ENCODE data around the gene MACROD1.

MACROD1 gene

DNA sequence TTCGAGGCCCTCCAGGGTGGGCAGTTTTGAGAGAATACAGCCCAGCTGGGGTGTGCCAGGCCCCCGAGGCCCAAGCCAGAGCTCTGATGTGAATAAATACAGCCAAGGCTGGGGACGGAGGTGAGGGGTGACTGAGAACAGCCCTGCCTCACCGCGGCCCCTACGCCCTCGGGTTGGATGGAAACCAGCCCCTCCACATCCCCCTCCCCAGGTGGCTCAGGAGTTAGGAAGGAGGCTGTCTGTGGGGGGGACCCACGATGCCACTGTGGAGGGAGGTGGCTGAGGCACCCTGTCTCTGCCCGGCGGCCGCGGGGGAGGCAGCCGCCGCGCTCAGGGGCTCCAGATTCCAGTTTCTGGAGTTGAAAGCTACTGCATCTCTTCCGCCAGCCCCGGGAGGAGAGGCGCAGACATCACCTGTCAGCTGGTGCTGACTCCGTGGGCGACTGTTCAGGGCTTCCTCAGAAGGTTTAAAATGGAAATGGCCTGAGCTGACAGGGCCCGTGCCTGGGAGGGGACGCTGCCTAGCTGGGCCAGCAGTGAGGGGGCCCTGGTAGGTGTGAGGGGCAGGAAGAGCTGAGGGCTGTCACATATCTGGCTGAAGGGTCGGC, 128.8 kb downstream of the MACROD1 start:
- no peak overlapping the region for H3K4me3 ChIP-seq (ENCODE audit: low read length)
- no peak overlapping the region for H3K9ac ChIP-seq (ENCODE audit: low read depth, low read length)
- no peak overlapping the region for H3K4me2 ChIP-seq (ENCODE audit: low read length)
- no peaks in the 10 kb centered on the region for H3K36me3 ChIP-seq (ENCODE audit: insufficient read depth, low read length)
- no peaks in the 10 kb centered on the region for H3K9me3 ChIP-seq (replicated peaks; ENCODE audit: low read length)
- no peaks in the 10 kb centered on the region for H3K4me1 ChIP-seq (ENCODE audit: control insufficient read depth, insufficient read depth, low read length)
- peaks cover 11% of the 10 kb centered on the region for H3K27me3 ChIP-seq (ENCODE audit: control insufficient read depth, insufficient read depth, low read length)

DNA sequence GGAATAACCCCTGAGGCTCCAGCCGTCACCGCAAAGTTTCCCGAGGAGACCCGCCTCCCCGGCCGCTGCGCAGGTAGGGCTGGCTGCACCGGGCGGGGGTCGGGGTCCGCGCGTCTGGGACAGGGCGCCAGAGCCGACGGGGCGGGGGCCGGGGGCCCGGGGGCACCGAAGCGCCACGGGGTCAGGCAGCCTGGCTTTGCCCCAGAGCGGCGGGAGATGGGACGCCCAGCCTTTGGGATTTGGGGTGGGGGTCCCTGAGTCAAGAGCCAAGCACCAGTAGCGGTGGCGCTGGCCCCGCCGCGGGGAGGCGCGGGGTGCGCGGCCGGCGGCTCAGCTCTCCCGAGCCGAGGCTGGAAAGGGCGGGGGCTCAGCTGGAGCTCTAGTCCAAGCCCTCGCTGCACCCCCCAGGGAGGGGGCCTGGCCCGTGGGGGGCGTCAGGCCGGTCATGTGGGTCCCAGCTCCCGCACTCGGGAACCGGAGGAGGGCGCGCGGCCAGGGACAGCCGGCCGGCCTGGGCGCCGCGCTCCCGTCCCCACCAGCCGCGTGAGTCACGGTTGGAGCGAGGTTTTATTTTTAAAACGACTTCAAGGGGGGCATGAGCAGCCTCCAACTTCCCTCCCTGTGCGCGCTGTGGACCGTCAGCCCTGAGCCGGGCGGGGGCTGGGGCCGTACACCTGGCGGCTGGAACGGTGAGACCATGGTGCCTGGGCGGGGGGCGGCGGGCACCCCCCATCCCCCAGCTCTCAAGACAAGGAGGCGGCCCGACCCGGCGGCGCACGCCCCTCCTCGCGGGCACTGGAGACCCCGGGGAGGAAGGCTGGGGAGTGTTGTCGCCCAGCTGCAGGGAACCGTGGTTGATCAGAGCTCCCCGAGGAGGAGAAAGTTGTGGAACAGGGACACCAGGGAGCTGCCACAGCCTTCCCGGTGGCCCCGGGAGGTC, 129.6 kb downstream of the MACROD1 start:
- H3K27me3 ChIP-seq (ENCODE audit: control insufficient read depth, insufficient read depth, low read length) = peaks cover 11% of the 10 kb centered on the region
- H3K9me3 ChIP-seq (replicated peaks; ENCODE audit: low read length) = no peaks in the 10 kb centered on the region
- no peaks in the 10 kb centered on the region for H3K36me3 ChIP-seq (ENCODE audit: insufficient read depth, low read length)
- H3K4me2 ChIP-seq (ENCODE audit: low read length) = peak overlapping the region; percentile 87
- H3K4me1 ChIP-seq (ENCODE audit: control insufficient read depth, insufficient read depth, low read length) = no peaks in the 10 kb centered on the region
- H3K9ac ChIP-seq (ENCODE audit: low read depth, low read length) = no peak overlapping the region
- H3K4me3 ChIP-seq (ENCODE audit: low read length) = peak overlapping the region; percentile 64

DNA sequence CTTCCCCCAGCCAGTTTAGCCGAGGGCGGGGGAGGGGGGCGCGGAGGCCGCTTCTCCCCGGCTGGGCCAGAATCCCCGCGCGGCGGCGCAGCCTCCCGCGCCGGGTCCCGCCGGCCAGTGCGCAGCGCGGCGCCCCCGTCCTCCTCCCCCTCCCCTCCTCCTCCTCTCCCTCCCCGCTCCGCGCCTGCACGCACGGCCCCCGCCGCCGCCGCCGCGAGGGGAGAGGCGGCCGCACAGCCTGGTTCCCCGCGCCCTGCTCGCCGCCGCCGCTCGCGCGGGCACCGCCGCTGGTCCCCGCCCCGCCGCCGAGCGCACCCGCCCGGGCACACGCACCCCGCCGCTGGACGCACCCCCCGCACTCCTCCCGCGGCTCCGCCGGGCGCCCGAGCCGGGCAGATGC, 130.3 kb downstream of the MACROD1 start, which contains the start of gene FLRT1:
FLRT1 (plus strand) TSS at position 356 of the 400 bp plus-strand sequence. CDS start 80,337 bp downstream, outside the sequence.
- H3K9ac ChIP-seq (ENCODE audit: low read depth, low read length) = no peak within 1 kb of the TSS
- no peaks in the 10 kb centered on the region for H3K36me3 ChIP-seq (ENCODE audit: insufficient read depth, low read length)
- H3K27me3 ChIP-seq (ENCODE audit: control insufficient read depth, insufficient read depth, low read length) = peaks cover 11% of the 10 kb centered on the region
- H3K4me2 ChIP-seq (ENCODE audit: low read length) = peak within 1 kb of the TSS; percentile 87
- no peaks in the 10 kb centered on the region for H3K4me1 ChIP-seq (ENCODE audit: control insufficient read depth, insufficient read depth, low read length)
- H3K9me3 ChIP-seq (replicated peaks; ENCODE audit: low read length) = no peaks in the 10 kb centered on the region
- peak within 1 kb of the TSS; percentile 64 for H3K4me3 ChIP-seq (ENCODE audit: low read length)

DNA sequence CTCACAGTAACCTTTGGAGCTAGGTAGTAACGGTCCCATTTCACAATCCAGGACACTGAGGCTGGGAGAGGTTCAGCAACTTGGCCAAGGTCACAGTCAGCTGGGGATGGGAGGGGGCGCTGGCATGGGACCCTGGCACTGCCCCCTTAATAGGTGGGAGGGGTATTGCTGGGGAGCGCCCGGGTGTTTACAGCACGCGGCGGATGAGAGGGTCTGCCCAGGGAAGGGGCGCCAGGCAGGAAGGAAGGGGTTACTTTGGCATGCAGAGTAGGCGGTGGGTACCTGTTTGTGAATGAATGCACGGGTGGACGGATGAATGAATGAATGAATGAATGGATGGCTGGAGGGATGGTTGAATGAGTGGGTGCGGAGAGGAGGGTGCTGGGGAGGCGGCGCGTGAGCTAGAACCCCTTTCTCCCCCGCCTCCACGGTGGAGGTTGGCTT, 130.8 kb downstream of the MACROD1 start:
- no peak overlapping the region for H3K9ac ChIP-seq (ENCODE audit: low read depth, low read length)
- H3K4me1 ChIP-seq (ENCODE audit: control insufficient read depth, insufficient read depth, low read length) = no peaks in the 10 kb centered on the region
- peaks cover 11% of the 10 kb centered on the region for H3K27me3 ChIP-seq (ENCODE audit: control insufficient read depth, insufficient read depth, low read length)
- H3K4me3 ChIP-seq (ENCODE audit: low read length) = no peak overlapping the region
- H3K4me2 ChIP-seq (ENCODE audit: low read length) = peak overlapping the region; percentile 52
- H3K36me3 ChIP-seq (ENCODE audit: insufficient read depth, low read length) = no peaks in the 10 kb centered on the region
- no peaks in the 10 kb centered on the region for H3K9me3 ChIP-seq (replicated peaks; ENCODE audit: low read length)

DNA sequence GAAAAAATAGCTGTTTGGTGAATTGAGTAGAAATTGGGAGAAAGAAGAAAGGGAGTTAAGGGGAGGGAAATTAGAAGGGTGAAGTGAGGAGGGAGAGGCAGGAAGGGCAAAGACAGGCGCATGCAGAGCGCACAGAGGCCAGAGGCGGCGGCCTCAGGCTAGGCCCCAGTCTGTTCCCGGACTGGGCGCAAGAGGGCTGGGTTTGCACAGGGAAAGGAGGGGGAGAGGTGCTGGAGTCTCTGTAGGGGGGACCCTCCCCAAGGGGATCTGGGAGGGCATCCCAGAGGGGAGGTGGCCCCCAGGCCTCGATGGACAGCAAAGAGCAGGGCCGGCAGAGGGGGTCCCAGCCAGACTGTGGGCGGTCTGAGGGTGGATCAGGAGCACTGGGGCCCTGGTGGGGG, 131.5 kb downstream of the MACROD1 start:
- H3K4me3 ChIP-seq (ENCODE audit: low read length) = no peak overlapping the region
- no peak overlapping the region for H3K9ac ChIP-seq (ENCODE audit: low read depth, low read length)
- no peaks in the 10 kb centered on the region for H3K36me3 ChIP-seq (ENCODE audit: insufficient read depth, low read length)
- H3K27me3 ChIP-seq (ENCODE audit: control insufficient read depth, insufficient read depth, low read length) = peaks cover 11% of the 10 kb centered on the region
- H3K4me1 ChIP-seq (ENCODE audit: control insufficient read depth, insufficient read depth, low read length) = no peaks in the 10 kb centered on the region
- H3K9me3 ChIP-seq (replicated peaks; ENCODE audit: low read length) = no peaks in the 10 kb centered on the region
- no peak overlapping the region for H3K4me2 ChIP-seq (ENCODE audit: low read length)

DNA sequence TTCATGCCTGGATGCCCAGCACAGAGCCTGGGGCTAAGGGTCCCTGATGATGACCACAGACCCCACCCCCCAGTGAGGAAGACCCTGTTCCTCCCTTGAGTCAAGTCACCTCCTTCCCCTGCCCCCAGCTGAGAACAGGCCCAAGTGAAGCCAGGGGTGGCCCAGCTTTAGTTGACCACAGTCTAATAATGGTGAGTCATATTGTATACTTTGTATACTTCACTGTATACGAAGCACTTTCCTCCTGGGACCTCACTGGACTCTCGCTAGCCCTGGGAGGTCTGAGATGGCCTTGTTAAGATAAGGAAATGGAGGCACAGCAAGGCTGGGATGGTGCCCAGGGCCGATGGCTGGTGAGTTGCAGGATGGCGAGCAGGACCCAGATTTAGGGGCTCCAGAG, 133.9 kb downstream of the MACROD1 start:
- H3K4me3 ChIP-seq (ENCODE audit: low read length) = no peak overlapping the region
- no peaks in the 10 kb centered on the region for H3K4me1 ChIP-seq (ENCODE audit: control insufficient read depth, insufficient read depth, low read length)
- H3K9me3 ChIP-seq (replicated peaks; ENCODE audit: low read length) = no peaks in the 10 kb centered on the region
- H3K27me3 ChIP-seq (ENCODE audit: control insufficient read depth, insufficient read depth, low read length) = peaks cover 11% of the 10 kb centered on the region
- no peak overlapping the region for H3K9ac ChIP-seq (ENCODE audit: low read depth, low read length)
- no peaks in the 10 kb centered on the region for H3K36me3 ChIP-seq (ENCODE audit: insufficient read depth, low read length)
- H3K4me2 ChIP-seq (ENCODE audit: low read length) = no peak overlapping the region

DNA sequence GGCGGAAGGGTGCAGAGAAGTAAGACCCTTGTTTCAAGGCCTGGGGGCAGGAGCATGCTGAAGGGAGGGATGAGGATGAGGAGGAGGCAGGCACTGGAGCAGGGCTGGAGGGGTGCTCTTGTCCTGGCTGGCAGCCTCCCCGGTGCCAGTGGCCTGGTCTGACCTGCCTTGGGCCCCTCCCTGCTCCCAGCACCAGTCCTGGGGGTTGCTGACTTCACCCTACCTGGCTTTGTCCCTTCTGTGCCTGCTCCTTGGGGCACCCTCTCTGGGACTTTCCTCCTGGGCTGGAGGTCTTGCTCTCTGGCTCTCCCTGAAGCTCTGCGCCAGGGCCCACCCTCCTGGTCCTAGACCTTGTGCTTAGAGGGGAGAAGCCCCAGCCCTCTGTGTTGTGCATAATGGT, 134.9 kb downstream of the MACROD1 start:
- Histone ChIP-seq H3K9ac (ENCODE audit: low read depth, low read length) (no peak overlapping the region), H3K4me3 (ENCODE audit: low read length) (no peak overlapping the region), H3K4me1 (ENCODE audit: control insufficient read depth, insufficient read depth, low read length) (no peaks in the 10 kb centered on the region), H3K36me3 (ENCODE audit: insufficient read depth, low read length) (no peaks in the 10 kb centered on the region), H3K4me2 (ENCODE audit: low read length) (no peak overlapping the region), H3K9me3 (replicated peaks; ENCODE audit: low read length) (no peaks in the 10 kb centered on the region), H3K27me3 (ENCODE audit: control insufficient read depth, insufficient read depth, low read length) (peaks cover 11% of the 10 kb centered on the region)

DNA sequence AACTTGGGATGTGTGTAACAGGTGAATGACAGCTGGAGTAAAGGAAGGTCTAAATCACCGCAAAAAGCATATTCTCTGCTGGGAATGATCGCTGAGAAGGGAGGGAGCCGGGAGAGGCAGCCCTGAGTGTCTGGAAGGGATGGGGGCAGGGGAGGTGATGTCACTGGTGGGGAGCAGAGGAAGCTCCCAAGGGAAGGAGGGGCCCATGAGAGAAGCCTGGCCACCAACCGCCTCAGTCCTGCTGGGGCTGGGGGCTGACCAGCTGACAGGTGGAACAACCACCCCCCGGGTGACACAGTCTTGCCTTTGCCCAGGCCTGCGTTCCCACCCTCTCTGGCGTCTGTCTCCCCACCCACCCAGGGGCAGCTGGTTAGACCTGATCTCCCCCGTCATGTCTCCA, 136.1 kb downstream of the MACROD1 start:
- H3K36me3 ChIP-seq (ENCODE audit: insufficient read depth, low read length) = no peaks in the 10 kb centered on the region
- no peak overlapping the region for H3K9ac ChIP-seq (ENCODE audit: low read depth, low read length)
- no peaks in the 10 kb centered on the region for H3K9me3 ChIP-seq (replicated peaks; ENCODE audit: low read length)
- H3K4me3 ChIP-seq (ENCODE audit: low read length) = no peak overlapping the region
- peaks cover 5% of the 10 kb centered on the region for H3K27me3 ChIP-seq (ENCODE audit: control insufficient read depth, insufficient read depth, low read length)
- H3K4me1 ChIP-seq (ENCODE audit: control insufficient read depth, insufficient read depth, low read length) = no peaks in the 10 kb centered on the region
- H3K4me2 ChIP-seq (ENCODE audit: low read length) = no peak overlapping the region

DNA sequence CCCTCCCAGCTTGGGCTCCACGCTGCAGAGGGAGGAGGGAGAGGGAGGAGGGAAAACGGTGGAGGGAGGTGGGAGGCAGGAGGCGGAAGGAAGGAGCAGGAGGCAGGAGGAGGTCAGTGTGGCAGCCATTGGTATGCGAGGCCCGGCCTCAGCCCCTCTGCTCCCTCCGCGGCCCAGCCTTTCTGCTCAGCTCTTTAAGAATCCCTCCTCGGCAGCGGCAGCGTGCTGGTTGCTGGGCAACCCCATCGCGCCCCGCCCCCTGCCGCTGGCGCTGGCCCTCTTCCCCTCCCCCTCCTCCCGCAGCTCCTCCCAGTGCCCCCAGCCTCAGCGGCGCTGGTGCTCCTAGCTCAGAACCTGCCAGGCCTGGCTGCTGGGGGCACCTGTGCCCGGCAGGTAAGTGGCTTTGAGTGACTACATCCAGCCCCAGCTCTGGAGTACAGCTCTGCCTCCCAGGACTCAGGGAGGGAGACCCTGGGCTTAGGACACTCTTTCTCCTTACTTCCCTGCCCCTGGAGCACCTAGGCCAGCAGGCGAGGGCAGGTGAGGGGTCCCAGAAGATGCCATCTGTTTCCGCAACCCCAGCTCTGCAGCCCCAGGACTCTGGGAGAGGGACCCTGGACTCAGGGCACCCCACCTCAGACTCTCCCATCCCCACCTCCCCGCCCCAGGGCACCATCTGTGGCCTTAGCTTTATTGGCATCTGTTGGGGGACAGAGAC, 137.4 kb downstream of the MACROD1 start:
- Histone ChIP-seq H3K4me2 (ENCODE audit: low read length) (no peak overlapping the region), H3K9ac (ENCODE audit: low read depth, low read length) (no peak overlapping the region), H3K4me1 (ENCODE audit: control insufficient read depth, insufficient read depth, low read length) (no peaks in the 10 kb centered on the region), H3K27me3 (ENCODE audit: control insufficient read depth, insufficient read depth, low read length) (no peaks in the 10 kb centered on the region), H3K9me3 (replicated peaks; ENCODE audit: low read length) (no peaks in the 10 kb centered on the region), H3K4me3 (ENCODE audit: low read length) (no peak overlapping the region), H3K36me3 (ENCODE audit: insufficient read depth, low read length) (no peaks in the 10 kb centered on the region)

DNA sequence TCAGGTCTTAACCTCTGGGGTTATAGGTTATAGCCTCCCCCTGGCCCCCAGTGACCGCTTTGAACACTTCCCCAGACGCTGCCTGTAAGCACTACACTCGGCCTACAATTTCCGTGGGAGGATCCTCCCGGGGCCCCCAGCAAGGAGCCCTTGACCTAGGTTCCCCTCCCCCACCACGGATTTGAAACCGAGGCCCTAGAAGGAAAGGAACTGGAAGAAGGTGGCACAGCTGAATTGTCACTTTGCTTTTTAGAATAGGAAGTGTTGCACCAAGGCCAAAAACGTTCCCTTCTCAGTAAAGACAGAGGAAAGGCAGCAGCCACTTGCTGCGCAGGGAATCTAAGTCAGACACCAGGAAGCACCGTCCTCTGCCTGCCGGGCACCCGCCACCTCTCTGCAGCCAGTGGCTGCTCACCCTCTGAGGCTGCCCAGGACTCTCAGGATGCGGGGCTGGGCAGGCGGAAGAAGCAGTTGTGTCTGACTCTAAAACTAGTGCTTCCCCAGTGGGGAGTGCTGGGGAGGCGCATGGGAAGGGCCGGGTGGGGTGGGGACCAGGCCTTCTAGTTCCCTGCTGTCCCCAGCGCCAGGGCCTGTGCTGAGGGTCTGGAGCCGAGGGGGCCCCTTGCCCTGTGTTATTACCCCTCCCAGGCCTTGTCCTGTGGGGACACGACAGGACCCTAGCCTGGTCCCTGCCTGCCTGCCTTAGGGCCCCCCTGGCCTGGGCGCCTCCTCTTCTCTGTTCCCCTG, 138.1 kb downstream of the MACROD1 start:
- Histone ChIP-seq H3K27me3 (ENCODE audit: control insufficient read depth, insufficient read depth, low read length) (no peaks in the 10 kb centered on the region), H3K36me3 (ENCODE audit: insufficient read depth, low read length) (no peaks in the 10 kb centered on the region), H3K4me3 (ENCODE audit: low read length) (no peak overlapping the region), H3K4me2 (ENCODE audit: low read length) (no peak overlapping the region), H3K9ac (ENCODE audit: low read depth, low read length) (no peak overlapping the region), H3K9me3 (replicated peaks; ENCODE audit: low read length) (no peaks in the 10 kb centered on the region), H3K4me1 (ENCODE audit: control insufficient read depth, insufficient read depth, low read length) (no peaks in the 10 kb centered on the region)

Data from skeletal muscle satellite cell (primary cell).